K562 (cell line): ENCODE results near the gene RO60. TPM values are rescaled to one million over a fixed set of nuclear protein-coding genes. Genes with fewer than 3 reads are reported as not detected.

ENCODE experiments used
- BRD9 ChIP-seq: fragments of 450-650 bp; IDR thresholded peaks from 2 replicates; pipeline ENCODE4 v1.6.1; 2018; ENCODE audit warnings: low read depth; ENCODE audit not compliant: partially characterized antibody
- EP400 ChIP-seq: fragments of 450-650 bp; IDR thresholded peaks from 2 replicates; pipeline ENCODE4 v1.6.1; 2017; ENCODE audit warnings: antibody characterized with exemption, mild to moderate bottlenecking, moderate library complexity
- LEF1 ChIP-seq: fragments of 450-650 bp; IDR thresholded peaks from 2 replicates; pipeline ENCODE4 v1.6.1; 2016; ENCODE audit warnings: mild to moderate bottlenecking
- POLR2AphosphoS5 ChIP-seq: IDR thresholded peaks from 2 replicates; pipeline ENCODE4 v1.6.1; 2011; ENCODE audit warnings: mild to moderate bottlenecking, low read depth, low read length, moderate library complexity; ENCODE audit not compliant: control insufficient read depth, insufficient read depth
- TSC22D4 ChIP-seq: fragments of 450-650 bp; IDR thresholded peaks from 2 replicates; pipeline ENCODE4 v1.6.1; 2016; ENCODE audit warnings: missing genetic modification characterization, missing biosample characterization, control low read depth
- polyA plus RNA-seq, 8 experiments: library from polyadenylated mRNA; depleted of rRNA in 4 of 8; stranded (reverse) in 5 of 8; unstranded in 3 of 8; fragments of >200 nt; fragmentation: Nextera tagmentation in 2 of 8; fragmentation: Illumina TruSeq in 1 of 8; extraction: Ambion mirVana in 2 of 8; extraction: Trizol in 1 of 8; gene quantifications; 2 replicates each; pipeline versions ENCODE4 v1.2.1 to v1.2.3, GENCODE V29; 2011 to 2014; ENCODE audit warnings: inconsistent platforms in 1 of 8, missing spikeins in 1 of 8
- total RNA-seq, 7 experiments: library from RNA; depleted of rRNA in 6 of 7; stranded (reverse); fragments of >200 nt in 6 of 7; fragmentation: Illumina TruSeq in 2 of 7; extraction: Trizol in 2 of 7; gene quantifications; 2 replicates each; pipeline versions ENCODE4 v1.2.1 to v1.2.3, GENCODE V29; 2011 to 2021; ENCODE audit warnings: low replicate concordance in 1 of 7
- TF ChIP-seq, protein P1 (sequence below), 2 experiments: fragments of 450-650 bp in 1 of 2; sonication (generic) in 1 of 2; formaldehyde crosslinking in 1 of 2; IDR thresholded peaks; 2 replicates each; pipeline versions ENCODE4 v1.7.1 to v1.9.0; 2016 to 2022; ENCODE audit warnings: inconsistent platforms in 1 of 2, mild to moderate bottlenecking in 1 of 2, missing genetic modification reagents in 1 of 2

Gene RO60
- total and polyA plus RNA-seq, 9 of the 15 experiments (the other 6 are each of a cell fraction or from before 2014, with no cell fraction given) = 24.9 to 187 (median 101) TPM

DNA sequence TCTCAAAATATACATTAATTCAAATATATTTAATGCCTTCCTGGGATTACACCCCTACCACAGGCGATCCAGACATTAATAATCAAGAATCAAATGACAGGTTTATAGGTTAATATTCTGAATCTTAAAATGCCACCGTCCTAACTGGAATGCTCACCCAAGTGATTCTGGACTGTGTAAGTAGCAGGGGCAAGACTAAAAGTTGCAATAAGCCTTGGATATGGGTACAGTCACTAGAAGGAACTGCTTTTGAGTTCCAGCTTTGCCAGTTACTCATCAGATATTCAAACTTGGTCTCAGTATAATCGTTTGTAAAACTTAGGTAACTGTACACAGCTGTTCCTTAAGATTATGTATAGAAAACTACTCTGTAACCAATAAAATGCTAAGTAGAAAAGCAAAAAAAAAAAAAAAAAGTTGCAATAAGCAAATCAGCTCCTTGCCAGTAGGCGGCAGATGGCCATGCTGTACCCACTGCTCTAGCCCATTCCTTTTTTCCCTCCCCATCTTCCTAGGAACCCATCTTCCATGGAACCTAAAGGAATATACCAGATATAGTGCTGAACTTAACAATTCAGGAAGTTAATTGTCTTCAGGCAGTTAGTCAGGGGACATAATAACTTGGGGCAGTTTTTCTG lies 10.5 kb downstream of the RO60 start (continued):
- TF ChIP-seq, protein P1, sequence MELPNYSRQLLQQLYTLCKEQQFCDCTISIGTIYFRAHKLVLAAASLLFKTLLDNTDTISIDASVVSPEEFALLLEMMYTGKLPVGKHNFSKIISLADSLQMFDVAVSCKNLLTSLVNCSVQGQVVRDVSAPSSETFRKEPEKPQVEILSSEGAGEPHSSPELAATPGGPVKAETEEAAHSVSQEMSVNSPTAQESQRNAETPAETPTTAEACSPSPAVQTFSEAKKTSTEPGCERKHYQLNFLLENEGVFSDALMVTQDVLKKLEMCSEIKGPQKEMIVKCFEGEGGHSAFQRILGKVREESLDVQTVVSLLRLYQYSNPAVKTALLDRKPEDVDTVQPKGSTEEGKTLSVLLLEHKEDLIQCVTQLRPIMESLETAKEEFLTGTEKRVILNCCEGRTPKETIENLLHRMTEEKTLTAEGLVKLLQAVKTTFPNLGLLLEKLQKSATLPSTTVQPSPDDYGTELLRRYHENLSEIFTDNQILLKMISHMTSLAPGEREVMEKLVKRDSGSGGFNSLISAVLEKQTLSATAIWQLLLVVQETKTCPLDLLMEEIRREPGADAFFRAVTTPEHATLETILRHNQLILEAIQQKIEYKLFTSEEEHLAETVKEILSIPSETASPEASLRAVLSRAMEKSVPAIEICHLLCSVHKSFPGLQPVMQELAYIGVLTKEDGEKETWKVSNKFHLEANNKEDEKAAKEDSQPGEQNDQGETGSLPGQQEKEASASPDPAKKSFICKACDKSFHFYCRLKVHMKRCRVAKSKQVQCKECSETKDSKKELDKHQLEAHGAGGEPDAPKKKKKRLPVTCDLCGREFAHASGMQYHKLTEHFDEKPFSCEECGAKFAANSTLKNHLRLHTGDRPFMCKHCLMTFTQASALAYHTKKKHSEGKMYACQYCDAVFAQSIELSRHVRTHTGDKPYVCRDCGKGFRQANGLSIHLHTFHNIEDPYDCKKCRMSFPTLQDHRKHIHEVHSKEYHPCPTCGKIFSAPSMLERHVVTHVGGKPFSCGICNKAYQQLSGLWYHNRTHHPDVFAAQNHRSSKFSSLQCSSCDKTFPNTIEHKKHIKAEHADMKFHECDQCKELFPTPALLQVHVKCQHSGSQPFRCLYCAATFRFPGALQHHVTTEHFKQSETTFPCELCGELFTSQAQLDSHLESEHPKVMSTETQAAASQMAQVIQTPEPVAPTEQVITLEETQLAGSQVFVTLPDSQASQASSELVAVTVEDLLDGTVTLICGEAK (IDR thresholded peaks at IDR 0.05) = peak; percentile 86
- TF ChIP-seq, protein P1 (CRISPR knock-in tag; IDR thresholded peaks at IDR 0.05) = no peak
- TF ChIP-seq TSC22D4 (no peak), BRD9 (peak; percentile 53), LEF1 (no peak), EP400 (0 out of 2 replicates have a peak, but pooled peaks have one; percentile 10), POLR2AphosphoS5 (peak; percentile 45)
- TF ChIP-seq, all 486 proteins: peak for 22
